Measurements from ENCODE around the gene PARD3B.

DNA sequence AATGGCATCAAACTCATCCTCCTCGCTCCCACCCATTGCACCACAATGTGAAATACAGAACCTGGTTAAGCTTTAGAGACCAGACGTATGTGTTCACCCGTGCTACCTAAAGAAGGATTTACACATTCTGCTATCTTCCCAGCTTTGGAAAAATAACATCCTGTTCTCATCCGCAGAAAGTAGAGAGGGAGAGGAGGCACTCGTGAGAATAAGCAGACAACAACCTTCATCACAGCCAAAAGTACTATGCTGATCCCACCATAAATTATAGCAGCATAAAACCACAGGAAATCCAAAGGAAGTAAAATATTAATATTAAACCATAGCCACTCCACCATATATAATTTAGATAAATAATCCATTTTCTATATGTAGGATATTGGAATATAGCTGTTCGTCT is 1025.4 kb downstream of the PARD3B start:
- TF ChIP-seq, protein P1, sequence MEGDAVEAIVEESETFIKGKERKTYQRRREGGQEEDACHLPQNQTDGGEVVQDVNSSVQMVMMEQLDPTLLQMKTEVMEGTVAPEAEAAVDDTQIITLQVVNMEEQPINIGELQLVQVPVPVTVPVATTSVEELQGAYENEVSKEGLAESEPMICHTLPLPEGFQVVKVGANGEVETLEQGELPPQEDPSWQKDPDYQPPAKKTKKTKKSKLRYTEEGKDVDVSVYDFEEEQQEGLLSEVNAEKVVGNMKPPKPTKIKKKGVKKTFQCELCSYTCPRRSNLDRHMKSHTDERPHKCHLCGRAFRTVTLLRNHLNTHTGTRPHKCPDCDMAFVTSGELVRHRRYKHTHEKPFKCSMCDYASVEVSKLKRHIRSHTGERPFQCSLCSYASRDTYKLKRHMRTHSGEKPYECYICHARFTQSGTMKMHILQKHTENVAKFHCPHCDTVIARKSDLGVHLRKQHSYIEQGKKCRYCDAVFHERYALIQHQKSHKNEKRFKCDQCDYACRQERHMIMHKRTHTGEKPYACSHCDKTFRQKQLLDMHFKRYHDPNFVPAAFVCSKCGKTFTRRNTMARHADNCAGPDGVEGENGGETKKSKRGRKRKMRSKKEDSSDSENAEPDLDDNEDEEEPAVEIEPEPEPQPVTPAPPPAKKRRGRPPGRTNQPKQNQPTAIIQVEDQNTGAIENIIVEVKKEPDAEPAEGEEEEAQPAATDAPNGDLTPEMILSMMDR (IDR thresholded peaks at IDR 0.05) = no peak
- no peak for TF ChIP-seq POLR2A (IDR thresholded peaks at IDR 0.05)
